ENCODE measurements around the gene SLC22A23.

Gene SLC22A23

GRCh38 chr6:3372912-3373554, 83.8 kb downstream of the SLC22A23 start:
- in situ Hi-C loops (cut with MboI; ENCODE audit: low sequenced_read_pairs), result no loop called here

GRCh38 chr6:3372184-3372846, 84.5 kb downstream of the SLC22A23 start:
- in situ Hi-C loops (cut with MboI; ENCODE audit: low sequenced_read_pairs), result no loop called here

DNA sequence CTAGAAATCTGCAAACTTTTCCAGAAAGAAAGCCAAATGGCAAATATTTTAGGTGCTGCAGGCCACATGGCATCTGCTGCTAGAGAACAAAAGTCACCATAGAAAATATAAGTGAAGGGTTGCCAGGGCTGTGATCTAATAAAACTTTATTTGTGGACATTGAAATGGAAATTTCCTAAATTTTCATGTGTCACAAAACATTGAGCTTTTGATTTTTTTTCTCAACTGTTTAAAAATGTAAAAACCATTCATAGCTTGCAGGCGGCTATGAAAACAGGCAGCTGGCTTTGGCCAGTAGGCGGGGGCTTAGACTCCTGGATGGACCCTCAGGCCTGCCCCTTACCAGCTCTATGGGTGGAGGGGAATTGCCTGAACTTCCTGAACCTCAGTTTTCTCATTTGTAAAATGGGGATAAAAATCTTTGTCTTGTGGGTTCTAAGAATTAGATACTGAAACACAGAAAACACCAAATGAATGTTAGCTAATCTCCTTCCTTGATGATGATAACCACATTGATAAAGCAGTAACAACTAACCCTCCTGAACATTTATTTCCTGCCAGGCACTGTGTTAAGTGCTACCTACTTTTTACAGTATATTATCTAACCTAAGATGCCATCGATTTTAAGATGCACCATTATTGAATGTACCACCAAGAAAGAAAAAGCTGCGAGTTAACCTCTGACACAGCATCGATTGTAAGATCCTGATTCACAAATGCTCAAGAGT, 85.5 kb downstream of the SLC22A23 start:
- in situ Hi-C loops (cut with MboI; ENCODE audit: low sequenced_read_pairs), result no loop called here

GRCh38 chr6:3370361-3371221, 86.3 kb downstream of the SLC22A23 start:
- in situ Hi-C loops (cut with MboI; ENCODE audit: low sequenced_read_pairs), result no loop called here

DNA sequence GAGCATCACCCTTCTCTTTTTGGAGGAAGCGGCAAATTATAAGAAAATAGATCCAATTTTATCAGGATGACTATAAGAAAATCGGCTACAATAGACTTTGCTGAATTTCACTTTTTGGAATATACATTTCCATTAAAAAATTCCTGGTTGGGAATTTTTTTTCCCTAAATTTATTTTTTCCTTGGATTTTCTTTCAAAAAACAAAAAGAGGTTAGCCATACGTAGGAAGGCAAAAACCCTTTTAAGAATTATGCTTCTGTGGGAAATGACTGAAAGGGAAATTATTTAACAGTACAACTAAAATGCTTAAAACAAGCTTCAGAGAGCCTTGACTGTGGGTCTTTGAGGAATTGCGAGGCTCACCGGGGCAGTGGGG, 86.9 kb downstream of the SLC22A23 start:
- in situ Hi-C loops (cut with MboI; ENCODE audit: low sequenced_read_pairs), result no loop called here

DNA sequence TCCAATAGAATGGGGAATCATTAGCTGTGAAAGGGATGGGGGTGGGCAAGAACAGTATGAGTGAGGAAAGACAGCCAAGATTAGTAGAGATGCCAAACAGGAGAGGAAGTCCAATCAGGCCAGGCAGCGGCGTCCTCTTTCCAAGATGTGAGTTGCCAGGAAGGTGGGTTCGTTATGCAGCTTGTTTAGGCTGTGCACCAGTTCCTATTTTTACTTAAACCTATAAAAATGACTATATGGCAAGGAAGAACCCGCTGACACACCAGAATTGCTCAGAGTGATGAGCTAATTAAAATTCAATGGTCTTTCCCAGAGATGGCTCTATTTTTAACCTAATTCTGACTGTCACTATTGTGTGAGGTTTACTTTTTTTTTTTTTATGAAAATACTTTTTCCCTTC, 88.2 kb downstream of the SLC22A23 start:
- in situ Hi-C loops (cut with MboI; ENCODE audit: low sequenced_read_pairs), result no loop called here

DNA sequence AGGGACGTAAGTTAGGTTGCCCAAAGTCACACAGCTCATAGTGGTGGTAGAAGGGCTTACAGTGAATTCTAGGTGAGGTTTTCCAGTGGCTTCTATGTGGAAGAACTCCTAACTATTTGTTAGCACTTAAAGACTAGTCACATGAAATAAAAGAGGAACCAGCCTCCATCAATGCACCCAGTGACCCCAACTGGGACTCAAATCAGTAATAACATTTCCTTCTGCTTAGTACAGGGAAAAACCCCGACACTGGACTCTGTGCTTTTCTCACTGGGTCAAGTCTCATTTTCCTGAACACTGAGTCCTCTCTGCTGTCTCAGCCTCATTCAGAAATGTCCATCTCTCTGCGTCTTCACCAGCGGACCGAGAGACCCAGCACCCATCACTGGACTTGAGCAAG, 89.2 kb downstream of the SLC22A23 start:
- in situ Hi-C loops (cut with MboI; ENCODE audit: low sequenced_read_pairs), result no loop called here

DNA sequence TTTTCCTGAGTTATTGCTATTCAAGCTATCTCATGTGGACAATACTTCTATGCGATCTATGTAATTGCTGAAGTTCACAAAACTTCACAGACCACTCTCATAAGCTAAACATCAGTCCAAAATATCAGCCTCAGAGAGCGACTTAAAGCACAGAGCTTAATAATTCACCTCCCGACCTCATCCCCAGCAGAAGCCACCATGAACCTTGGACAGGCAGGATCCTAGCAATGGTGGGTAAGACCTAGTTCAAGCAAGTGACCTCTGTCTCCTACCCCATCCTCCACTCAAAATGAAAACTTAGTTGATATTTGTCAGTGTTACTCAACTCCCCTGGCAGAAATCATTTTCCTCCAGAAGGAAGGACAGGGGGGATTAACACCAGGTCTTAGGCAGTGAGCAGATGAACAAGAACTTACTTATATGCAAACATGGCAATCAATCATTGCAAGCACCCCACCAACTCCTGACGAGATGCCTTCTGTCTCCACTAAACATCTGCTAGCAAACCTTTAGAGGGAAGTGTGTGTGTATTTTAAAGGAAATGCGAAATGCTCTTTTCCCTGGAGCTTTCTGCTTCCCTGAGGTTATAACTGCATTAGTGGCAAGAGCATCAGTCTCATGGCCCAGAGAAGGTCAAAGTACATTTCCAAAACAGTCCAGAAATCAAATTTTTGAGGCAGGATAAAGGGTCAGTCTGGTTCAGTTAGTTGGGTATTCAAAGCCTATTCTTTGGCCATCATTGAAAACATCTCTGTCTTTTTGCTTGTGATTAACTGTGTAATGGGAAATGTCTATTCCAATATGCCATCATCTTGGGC, 90.0 kb downstream of the SLC22A23 start:
- in situ Hi-C loops (cut with MboI; ENCODE audit: low sequenced_read_pairs), result no loop called here

GRCh38 chr6:3364391-3364790, 92.5 kb downstream of the SLC22A23 start:
- in situ Hi-C loops (cut with MboI; ENCODE audit: low sequenced_read_pairs), result no loop called here

DNA sequence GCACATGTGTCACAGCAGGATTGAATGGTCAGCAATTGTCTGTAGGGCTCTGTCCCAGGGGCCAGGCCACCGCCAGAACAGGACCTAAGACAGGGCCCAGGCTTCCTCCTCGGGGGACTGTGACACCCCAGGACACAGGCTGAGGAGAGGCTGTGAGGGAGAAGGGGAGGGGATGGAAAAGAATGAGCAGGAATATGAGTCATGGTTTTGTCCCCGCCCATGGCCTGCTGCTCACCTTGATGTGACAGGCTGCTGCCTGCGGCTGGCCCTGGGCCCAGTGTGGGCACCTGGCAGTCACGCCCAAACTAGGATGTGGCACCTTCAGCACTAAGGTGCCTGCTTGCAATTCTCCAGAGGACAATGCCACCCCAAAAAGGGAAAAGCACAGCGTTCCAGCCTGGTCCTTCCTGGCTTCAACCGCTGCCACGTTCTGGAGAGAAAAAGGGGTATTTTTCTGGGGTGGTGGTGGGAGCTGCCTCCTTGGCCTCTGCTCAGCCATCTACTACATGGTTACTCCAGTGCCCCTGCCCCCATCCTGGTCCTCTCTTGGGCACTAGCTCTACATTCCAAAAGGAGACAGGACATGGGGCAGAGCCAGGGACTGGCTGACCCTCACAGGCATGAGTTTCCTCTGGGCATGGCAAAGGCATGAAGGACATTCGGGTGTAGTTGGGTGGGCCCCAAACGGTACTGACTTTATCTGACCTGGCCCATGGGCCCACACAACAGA, 93.4 kb downstream of the SLC22A23 start:
- in situ Hi-C loops (cut with MboI; ENCODE audit: low sequenced_read_pairs), result no loop called here

- in situ Hi-C loops (cut with MboI; ENCODE audit: low sequenced_read_pairs), result no loop called here
These were observed 95.4 kb downstream of the SLC22A23 start for GRCh38 chr6:3361312-3362037.

- in situ Hi-C loops (cut with MboI; ENCODE audit: low sequenced_read_pairs), result no loop called here
These were observed 96.2 kb downstream of the SLC22A23 start for GRCh38 chr6:3360727-3361045.

DNA sequence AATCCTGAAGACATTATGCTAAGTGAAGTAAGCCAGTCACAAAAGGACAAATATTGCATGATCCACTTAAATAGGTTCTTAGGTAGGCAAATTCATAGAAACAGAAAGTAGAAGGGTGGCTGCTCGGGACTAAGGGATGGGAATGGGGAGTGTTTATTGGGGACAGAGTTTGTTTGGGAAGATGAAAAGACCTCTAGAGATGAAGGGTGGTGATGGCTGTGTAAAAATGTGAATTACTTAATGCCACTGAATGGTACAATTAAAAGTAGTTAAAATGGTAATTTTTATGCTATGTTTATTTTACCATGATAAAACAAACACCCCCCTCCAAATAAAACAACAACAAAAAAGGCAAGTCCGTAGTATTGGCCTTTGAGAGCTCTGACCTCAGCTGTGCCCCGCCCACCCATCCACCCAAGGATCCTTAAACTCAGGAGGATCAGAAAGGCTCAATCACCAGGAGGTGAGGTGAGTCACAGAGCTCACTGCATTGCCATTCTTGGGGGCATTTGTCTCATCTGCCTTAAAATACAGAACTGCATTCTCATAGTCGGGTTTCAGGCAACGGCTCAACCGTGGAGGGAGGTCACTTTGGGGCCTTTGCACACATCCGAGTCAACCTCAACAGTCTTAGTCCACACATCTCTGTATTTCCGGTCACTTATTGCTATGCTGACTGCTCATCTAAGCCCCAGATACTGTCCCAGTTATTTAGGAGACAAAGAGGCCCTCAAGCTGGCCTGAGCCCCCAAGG, 96.7 kb downstream of the SLC22A23 start:
- in situ Hi-C loops (cut with MboI; ENCODE audit: low sequenced_read_pairs), result no loop called here

GRCh38 chr6:3359101-3359752, 97.6 kb downstream of the SLC22A23 start:
- in situ Hi-C loops (cut with MboI; ENCODE audit: low sequenced_read_pairs), result no loop called here

GRCh38 chr6:3358413-3359100, 98.3 kb downstream of the SLC22A23 start:
- in situ Hi-C loops (cut with MboI; ENCODE audit: low sequenced_read_pairs), result no loop called here

DNA sequence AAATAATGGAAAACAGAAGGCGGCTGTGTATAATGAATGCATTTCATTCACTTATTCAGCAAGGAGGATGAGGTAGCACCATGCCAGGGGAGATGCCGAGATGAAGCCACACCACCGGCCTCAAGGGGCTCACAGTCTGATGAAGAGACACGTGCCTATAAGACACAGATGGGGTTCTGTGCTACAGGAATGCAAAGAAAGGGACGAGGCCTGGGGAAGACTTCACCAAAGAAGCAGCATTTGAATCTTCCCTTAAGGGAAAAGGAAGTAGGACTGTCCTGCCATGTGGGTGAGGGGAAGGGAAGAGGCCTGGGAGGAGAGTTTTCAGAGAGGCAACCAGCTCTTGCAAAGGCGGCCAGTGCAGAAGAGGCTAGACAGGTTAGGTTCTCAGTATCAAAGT, 99.2 kb downstream of the SLC22A23 start:
- in situ Hi-C loops (cut with MboI; ENCODE audit: low sequenced_read_pairs), result no loop called here

- in situ Hi-C loops (cut with MboI; ENCODE audit: low sequenced_read_pairs), result no loop called here
These were observed 99.9 kb downstream of the SLC22A23 start for GRCh38 chr6:3356824-3357420.
